HG03521 (cell line): ENCODE data around the gene OR6Q1.

Experiments
- ATAC-seq: cut with Tn5 transposase; IDR thresholded peaks from one replicate; pipeline ENCODE4 v1.9.1; 2021; ENCODE audit warnings: mild to moderate bottlenecking, moderate library complexity; ENCODE audit not compliant: unreplicated experiment

The OR6Q1 gene

GRCh38 chr11:58057481-58057880, 26.7 kb downstream of the OR6Q1 start:
- no peak for ATAC-seq

GRCh38 chr11:58058276-58059006, 27.7 kb downstream of the OR6Q1 start:
- ATAC-seq: no peak

GRCh38 chr11:58059007-58059350, 28.2 kb downstream of the OR6Q1 start:
- ATAC-seq: no peak

DNA sequence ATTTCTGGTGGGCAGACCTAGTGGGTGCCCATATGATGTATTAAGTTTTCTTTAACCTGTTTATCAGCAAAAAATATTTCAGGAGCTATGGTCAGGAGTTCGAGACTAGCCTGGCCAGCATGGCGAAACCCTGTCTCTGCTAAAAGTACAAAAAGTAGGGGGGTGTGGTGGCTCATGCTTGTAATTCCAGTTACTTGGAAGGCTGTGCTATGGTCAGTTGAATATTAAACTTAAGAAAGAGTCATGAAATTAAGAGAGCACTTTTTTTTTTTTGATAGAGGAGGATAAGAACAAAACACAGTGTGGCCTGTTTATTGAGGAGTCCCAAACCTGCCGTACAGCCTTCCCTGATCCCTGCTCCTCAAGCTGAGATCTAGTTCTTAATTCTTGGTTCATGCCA, 29.8 kb downstream of the OR6Q1 start:
- no peak for ATAC-seq

- ATAC-seq: no peak
These were observed 30.4 kb downstream of the OR6Q1 start for GRCh38 chr11:58060939-58061672.

GRCh38 chr11:58061813-58062212, 31.1 kb downstream of the OR6Q1 start:
- no peak for ATAC-seq

- no peak for ATAC-seq
These were observed 36.9 kb downstream of the OR6Q1 start for GRCh38 chr11:58067685-58068084.

- ATAC-seq: no peak
These were observed 37.9 kb downstream of the OR6Q1 start for GRCh38 chr11:58068655-58069054.

- no peak for ATAC-seq
These were observed 39.8 kb downstream of the OR6Q1 start for GRCh38 chr11:58070585-58070984.

- no peak for ATAC-seq
These were observed 45.0 kb downstream of the OR6Q1 start for GRCh38 chr11:58075781-58076180.
